Measurements from ENCODE around the gene OR51E1. TPM values are rescaled to one million over a fixed set of nuclear protein-coding genes. Genes with fewer than 3 reads are reported as not detected.

Gene OR51E1
- total and polyA plus RNA-seq, 10 donors: 0.04 to 0.18 (median 0.06) TPM; not detected in 7

GRCh38 chr11:4647766-4648165, 4.0 kb downstream of the OR51E1 start:
- Histone ChIP-seq H3K27ac (no peak overlapping the region), H3K36me3 (no peaks in the 10 kb centered on the region), H3K27me3 (replicated peaks in 1 of 7) (peaks cover 0 to 11% (median 0%) of the 10 kb centered on the region in 7 donors), H3K4me1 (no peaks in the 10 kb centered on the region), H3K4me3 (no peak overlapping the region), H3K9me3 (no peaks in the 10 kb centered on the region)
- WGBS, 5 donors: 70 to 84% (median 80%) methylated on average over 4 of the region's 4 CpGs
- TF ChIP-seq CTCF (IDR thresholded peaks at IDR 0.05 in 8 of 11, conservative IDR thresholded peaks at IDR 0.05 in 3 of 11) (no peak), POLR2A (IDR thresholded peaks at IDR 0.05) (no peak)
- intact Hi-C loops (cut with DNase I; ENCODE audit: low total_unique reads): loop anchor here (10.0 kb wide), 1 partner anchor 367 kb away; no protein-coding TSS in a partner anchor
- DNase-seq: no peak

GRCh38 chr11:4654635-4655369, 11.0 kb downstream of the OR51E1 start:
- WGBS, 5 donors: 68 to 89% (median 84%) methylated on average over 2 of the region's 2 CpGs

DNA sequence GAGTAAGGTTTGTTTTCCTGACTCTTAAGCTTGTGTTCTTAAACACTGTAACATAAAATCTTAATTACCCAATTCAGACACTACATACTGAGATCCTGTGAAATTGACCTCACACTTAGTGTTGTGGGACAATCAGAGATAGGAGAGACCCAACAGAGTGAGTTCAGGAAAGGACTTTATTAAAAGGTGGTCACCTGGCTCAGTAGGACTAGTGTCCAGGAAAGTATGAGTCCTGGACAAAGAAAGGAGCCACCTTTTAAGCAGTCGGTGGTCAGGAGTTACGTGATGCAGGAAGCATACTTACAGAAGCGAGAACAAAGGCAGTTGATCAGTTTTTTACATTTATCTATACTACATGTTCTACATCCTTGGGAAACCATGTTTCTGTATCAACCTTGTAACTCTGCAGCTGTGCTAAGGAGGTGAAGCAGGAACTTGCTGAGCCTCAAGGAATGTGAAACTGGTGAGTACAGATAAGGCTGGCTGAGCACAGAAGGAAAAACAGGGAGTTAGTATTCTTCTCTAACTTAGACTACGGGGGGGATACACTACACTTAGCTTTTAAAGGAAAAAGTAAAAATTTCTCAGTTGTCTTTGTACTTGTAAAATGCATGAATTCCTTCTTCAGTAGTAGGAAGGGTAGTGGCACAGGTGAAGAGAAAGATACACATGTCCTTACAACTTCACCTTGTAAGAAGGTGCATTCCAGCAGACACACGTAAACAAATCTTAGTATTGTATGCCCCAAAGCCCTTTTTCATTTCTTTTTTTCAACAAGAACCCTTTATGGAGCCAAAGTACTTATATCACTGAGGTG, 15.1 kb downstream of the OR51E1 start:
- no peaks in the 10 kb centered on the region for H3K9me3 ChIP-seq
- peaks cover 0 to 13% (median 0%) of the 10 kb centered on the region in 7 donors for H3K27me3 ChIP-seq (replicated peaks in 1 of 7)
- no peak for DNase-seq
- 50 to 64% (median 57%) methylated on average over 5 of the region's 5 CpGs for WGBS, 5 donors
- TF ChIP-seq POLR2AphosphoS5 (IDR thresholded peaks at IDR 0.05): no peak
- H3K36me3 ChIP-seq: no peaks in the 10 kb centered on the region
- intact Hi-C loops (cut with DNase I; ENCODE audit: low total_unique reads): no loop called here
- no peak overlapping the region for H3K4me3 ChIP-seq
- H3K27ac ChIP-seq: no peak overlapping the region
- no peaks in the 10 kb centered on the region for H3K4me1 ChIP-seq

More at GRCh38 chr11:4654635-4655369, 11.0 kb downstream of the OR51E1 start:
- Histone ChIP-seq H3K4me3 (no peak overlapping the region), H3K4me1 (no peaks in the 10 kb centered on the region), H3K27ac (no peak overlapping the region), H3K9me3 (no peaks in the 10 kb centered on the region), H3K36me3 (no peaks in the 10 kb centered on the region), H3K27me3 (replicated peaks in 1 of 7) (peaks cover 0 to 6% (median 0%) of the 10 kb centered on the region in 7 donors)
- no peak for DNase-seq
- TF ChIP-seq CTCF (IDR thresholded peaks at IDR 0.05 in 8 of 11, conservative IDR thresholded peaks at IDR 0.05 in 3 of 11): no peak
- no peak for TF ChIP-seq POLR2A (IDR thresholded peaks at IDR 0.05)
- TF ChIP-seq POLR2AphosphoS5 (IDR thresholded peaks at IDR 0.05): no peak
- intact Hi-C loops (cut with DNase I; ENCODE audit: low total_unique reads): no loop called here

DNA sequence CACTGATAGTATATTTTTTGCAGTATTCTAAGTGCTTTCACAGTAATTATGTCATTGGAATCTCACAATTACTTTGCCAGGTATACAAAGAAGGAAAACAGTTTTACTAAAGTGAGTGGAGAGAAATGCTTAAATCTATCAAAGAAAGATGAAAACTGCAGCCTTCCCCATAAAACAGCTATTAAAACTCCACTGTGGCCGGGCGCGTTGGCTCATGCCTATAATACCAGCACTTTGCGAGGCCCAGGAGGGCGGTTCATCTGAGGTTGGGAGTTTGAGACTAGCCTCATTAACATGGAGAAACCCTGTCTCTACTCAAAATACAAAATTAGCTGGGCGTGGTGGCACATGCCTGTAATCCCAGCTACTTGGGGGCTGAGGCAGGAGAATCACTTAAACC, 19.1 kb downstream of the OR51E1 start:
- no peak for DNase-seq
- no peak overlapping the region for H3K4me3 ChIP-seq
- H3K9me3 ChIP-seq: no peaks in the 10 kb centered on the region
- H3K27me3 ChIP-seq (replicated peaks in 1 of 7): peaks cover 0 to 13% (median 0%) of the 10 kb centered on the region in 7 donors
- H3K4me1 ChIP-seq: no peaks in the 10 kb centered on the region
- WGBS, 5 donors: 86 to 94% (median 90%) methylated on average over 6 of the region's 6 CpGs
- H3K27ac ChIP-seq: no peak overlapping the region
- no peaks in the 10 kb centered on the region for H3K36me3 ChIP-seq
- TF ChIP-seq CTCF (IDR thresholded peaks at IDR 0.05 in 8 of 11, conservative IDR thresholded peaks at IDR 0.05 in 3 of 11): no peak
- no peak for TF ChIP-seq POLR2A (IDR thresholded peaks at IDR 0.05)
- TF ChIP-seq POLR2AphosphoS5 (IDR thresholded peaks at IDR 0.05): no peak
- intact Hi-C loops (cut with DNase I; ENCODE audit: low total_unique reads): no loop called here
